ENCODE results near the gene PLB1. TPM values are rescaled to one million over a fixed set of nuclear protein-coding genes. Genes with fewer than 3 reads are reported as not detected.

PLB1 gene
- total RNA-seq, 2 experiments from 2014 or later: not detected

- Histone ChIP-seq H3K4me2 (ENCODE audit: low read length) (no peak overlapping the region), H3K27ac (ENCODE audit: low read depth, low read length, poor library complexity, severe bottlenecking) (no peak overlapping the region), H3K79me2 (ENCODE audit: insufficient read depth, low read depth, low read length) (no peaks in the 10 kb centered on the region), H3K36me3 (ENCODE audit: insufficient read depth, low read length) (no peaks in the 10 kb centered on the region), H3K9me2 (ENCODE audit: insufficient read depth, low read length) (no peaks in the 10 kb centered on the region), H2AFZ (ENCODE audit: low read length) (no peak overlapping the region), H3K9me3 (ENCODE audit: low read length) (no peaks in the 10 kb centered on the region), H3K4me1 (ENCODE audit: insufficient read depth, low read length, poor library complexity, severe bottlenecking) (no peaks in the 10 kb centered on the region), H3K4me3 (ENCODE audit: low read depth, low read length, poor library complexity, severe bottlenecking) (no peak overlapping the region), H4K20me1 (ENCODE audit: insufficient read depth, low read length) (no peaks in the 10 kb centered on the region)
- intact Hi-C loops (cut with micrococcal nuclease; ENCODE audit: unreplicated experiment): no loop called here
- POLR2A ChIA-PET: no interaction called here
- CTCF ChIA-PET (ENCODE audit: unreplicated experiment): no interaction called here
- TF ChIP-seq CTCF (conservative IDR thresholded peaks at IDR 0.05; ENCODE audit: low read length) (no peak), EZH2phosphoT487 (IDR thresholded peaks at IDR 0.05; ENCODE audit: borderline replicate concordance, low read depth, low read length) (no peak)
- no TSS peak for BruUV-seq (replicated peaks)
- no peak for DNase-seq (ENCODE audit: low spot score)
Observed at GRCh38 chr2:28632791-28633190, 136.9 kb downstream of the PLB1 start.

DNA sequence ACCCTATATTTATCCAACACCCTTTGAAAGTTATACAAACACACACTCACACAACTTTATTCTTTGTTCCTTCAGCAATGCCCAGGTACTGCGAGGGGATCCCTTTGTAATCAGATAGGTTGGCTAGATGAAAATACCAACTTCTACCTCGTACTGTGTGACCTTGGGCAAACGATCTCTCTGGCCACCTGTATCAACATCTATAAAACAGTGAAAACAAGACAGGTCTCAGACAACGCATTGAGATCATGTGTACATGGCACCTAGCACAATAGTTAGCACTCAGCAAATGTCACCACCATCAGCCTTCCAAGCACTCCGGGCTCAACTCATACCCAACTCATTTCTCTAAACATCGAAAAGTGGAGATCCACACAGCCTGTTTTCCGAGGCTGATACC is 137.3 kb downstream of the PLB1 start:
- intact Hi-C loops (cut with micrococcal nuclease; ENCODE audit: unreplicated experiment): no loop called here
- no TSS peak for BruUV-seq (replicated peaks)
- Histone ChIP-seq H3K9me2 (ENCODE audit: insufficient read depth, low read length) (no peaks in the 10 kb centered on the region), H3K36me3 (ENCODE audit: insufficient read depth, low read length) (no peaks in the 10 kb centered on the region), H3K4me3 (ENCODE audit: low read depth, low read length, poor library complexity, severe bottlenecking) (no peak overlapping the region), H4K20me1 (ENCODE audit: insufficient read depth, low read length) (no peaks in the 10 kb centered on the region), H3K27ac (ENCODE audit: low read depth, low read length, poor library complexity, severe bottlenecking) (no peak overlapping the region), H3K4me2 (ENCODE audit: low read length) (no peak overlapping the region), H3K79me2 (ENCODE audit: insufficient read depth, low read depth, low read length) (no peaks in the 10 kb centered on the region), H3K9me3 (ENCODE audit: low read length) (no peaks in the 10 kb centered on the region), H2AFZ (ENCODE audit: low read length) (no peak overlapping the region), H3K4me1 (ENCODE audit: insufficient read depth, low read length, poor library complexity, severe bottlenecking) (no peaks in the 10 kb centered on the region)
- TF ChIP-seq CTCF (conservative IDR thresholded peaks at IDR 0.05; ENCODE audit: low read length) (no peak), EZH2phosphoT487 (IDR thresholded peaks at IDR 0.05; ENCODE audit: borderline replicate concordance, low read depth, low read length) (no peak)
- ChIA-PET CTCF (ENCODE audit: unreplicated experiment) (no interaction called here), POLR2A (no interaction called here)
- no peak for DNase-seq (ENCODE audit: low spot score)

GRCh38 chr2:28633746-28634145 is 137.9 kb downstream of the PLB1 start:
- Histone ChIP-seq H3K9me3 (ENCODE audit: low read length) (no peaks in the 10 kb centered on the region), H3K36me3 (ENCODE audit: insufficient read depth, low read length) (no peaks in the 10 kb centered on the region), H3K9me2 (ENCODE audit: insufficient read depth, low read length) (no peaks in the 10 kb centered on the region), H3K79me2 (ENCODE audit: insufficient read depth, low read depth, low read length) (no peaks in the 10 kb centered on the region), H3K4me2 (ENCODE audit: low read length) (no peak overlapping the region), H3K4me3 (ENCODE audit: low read depth, low read length, poor library complexity, severe bottlenecking) (no peak overlapping the region), H3K4me1 (ENCODE audit: insufficient read depth, low read length, poor library complexity, severe bottlenecking) (no peaks in the 10 kb centered on the region), H4K20me1 (ENCODE audit: insufficient read depth, low read length) (no peaks in the 10 kb centered on the region), H3K27ac (ENCODE audit: low read depth, low read length, poor library complexity, severe bottlenecking) (no peak overlapping the region), H2AFZ (ENCODE audit: low read length) (no peak overlapping the region)
- BruUV-seq (replicated peaks): no TSS peak
- CTCF ChIA-PET (ENCODE audit: unreplicated experiment): no interaction called here
- TF ChIP-seq CTCF (conservative IDR thresholded peaks at IDR 0.05; ENCODE audit: low read length) (no peak), EZH2phosphoT487 (IDR thresholded peaks at IDR 0.05; ENCODE audit: borderline replicate concordance, low read depth, low read length) (no peak)
- POLR2A ChIA-PET: no interaction called here
- intact Hi-C loops (cut with micrococcal nuclease; ENCODE audit: unreplicated experiment): no loop called here
- no peak for DNase-seq (ENCODE audit: low spot score)
